GM10266 (cell line): ENCODE data around the gene TCF3.

Experiments
- DNase-seq: peaks from one replicate; pipeline ENCODE4 v3.0.0; 2012; ENCODE audit errors: extremely low spot score
- TF ChIP-seq, protein P1 (sequence below): IDR thresholded peaks from 2 replicates; pipeline ENCODE4 v1.5.1; 2012; ENCODE audit warnings: mild to moderate bottlenecking, low read depth; ENCODE audit not compliant: control insufficient read depth, insufficient read depth; ENCODE audit errors: missing control alignments

Gene TCF3

DNA sequence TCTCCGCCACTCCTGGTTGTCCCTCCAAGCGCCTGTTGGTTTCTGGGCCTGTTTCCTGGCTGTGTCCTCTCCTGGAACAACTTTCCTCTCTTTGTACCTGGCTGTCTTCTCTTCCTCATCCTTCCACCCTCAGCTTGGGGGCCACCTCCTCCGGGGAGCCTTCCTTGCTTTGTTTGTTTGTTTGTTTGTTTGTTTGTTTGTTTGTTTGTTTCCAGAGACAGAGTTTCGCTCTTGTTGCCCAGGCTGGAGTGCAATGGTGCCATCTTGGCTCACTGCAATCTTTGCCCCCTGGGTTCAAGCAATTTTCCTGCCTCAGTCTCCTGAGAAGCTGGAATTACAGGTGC lies 6.6 kb upstream of the TCF3 start:
- TF ChIP-seq, protein P1, sequence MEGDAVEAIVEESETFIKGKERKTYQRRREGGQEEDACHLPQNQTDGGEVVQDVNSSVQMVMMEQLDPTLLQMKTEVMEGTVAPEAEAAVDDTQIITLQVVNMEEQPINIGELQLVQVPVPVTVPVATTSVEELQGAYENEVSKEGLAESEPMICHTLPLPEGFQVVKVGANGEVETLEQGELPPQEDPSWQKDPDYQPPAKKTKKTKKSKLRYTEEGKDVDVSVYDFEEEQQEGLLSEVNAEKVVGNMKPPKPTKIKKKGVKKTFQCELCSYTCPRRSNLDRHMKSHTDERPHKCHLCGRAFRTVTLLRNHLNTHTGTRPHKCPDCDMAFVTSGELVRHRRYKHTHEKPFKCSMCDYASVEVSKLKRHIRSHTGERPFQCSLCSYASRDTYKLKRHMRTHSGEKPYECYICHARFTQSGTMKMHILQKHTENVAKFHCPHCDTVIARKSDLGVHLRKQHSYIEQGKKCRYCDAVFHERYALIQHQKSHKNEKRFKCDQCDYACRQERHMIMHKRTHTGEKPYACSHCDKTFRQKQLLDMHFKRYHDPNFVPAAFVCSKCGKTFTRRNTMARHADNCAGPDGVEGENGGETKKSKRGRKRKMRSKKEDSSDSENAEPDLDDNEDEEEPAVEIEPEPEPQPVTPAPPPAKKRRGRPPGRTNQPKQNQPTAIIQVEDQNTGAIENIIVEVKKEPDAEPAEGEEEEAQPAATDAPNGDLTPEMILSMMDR = no peak
- DNase-seq = no peak

DNA sequence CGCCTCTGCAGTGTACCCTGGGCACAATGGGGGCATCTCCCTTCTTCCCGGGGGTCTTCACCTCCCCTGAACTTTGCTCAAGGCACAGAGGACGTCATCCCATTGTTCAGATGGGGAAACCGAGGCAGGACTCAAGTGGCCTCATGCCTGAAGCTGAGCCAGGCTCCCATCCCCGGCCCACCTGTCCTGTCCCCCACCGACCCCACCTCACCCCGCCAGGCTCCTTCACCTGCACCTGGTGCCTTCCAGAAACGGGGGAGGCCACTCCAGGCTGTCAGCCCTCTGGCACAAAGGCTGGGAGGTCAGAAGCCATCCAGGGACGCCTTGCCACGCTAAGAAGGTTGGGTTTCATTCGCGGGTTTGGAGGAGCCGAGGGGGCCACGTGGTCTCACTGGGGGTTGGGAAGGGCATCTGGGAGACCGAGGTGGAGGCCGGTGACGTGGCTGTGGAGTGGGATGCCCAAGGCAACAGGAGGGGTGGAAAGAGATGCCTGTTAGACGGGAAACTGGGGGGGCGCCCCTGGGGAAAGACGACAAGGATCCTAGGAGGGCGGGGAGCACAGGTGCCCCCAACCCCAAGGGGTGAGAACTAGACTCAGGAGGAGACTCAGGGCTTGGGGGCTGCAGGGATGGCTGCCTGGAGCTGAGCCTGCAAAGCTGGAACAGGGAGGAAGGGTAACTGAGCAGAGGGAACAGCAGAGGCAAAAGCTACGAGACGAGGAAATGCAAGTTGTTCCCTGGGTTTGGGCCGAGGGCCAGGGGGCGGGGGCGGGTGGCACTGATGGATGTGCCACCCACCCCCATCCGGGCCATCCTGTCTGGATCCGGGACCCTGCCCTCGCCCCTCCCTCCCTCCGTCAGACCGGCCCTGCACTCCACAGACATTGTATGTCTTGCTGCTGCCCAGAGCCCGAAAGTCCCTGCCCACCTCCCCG lies 6.0 kb upstream of the TCF3 start:
- DNase-seq = no peak
- TF ChIP-seq, protein P1 = no peak

DNA sequence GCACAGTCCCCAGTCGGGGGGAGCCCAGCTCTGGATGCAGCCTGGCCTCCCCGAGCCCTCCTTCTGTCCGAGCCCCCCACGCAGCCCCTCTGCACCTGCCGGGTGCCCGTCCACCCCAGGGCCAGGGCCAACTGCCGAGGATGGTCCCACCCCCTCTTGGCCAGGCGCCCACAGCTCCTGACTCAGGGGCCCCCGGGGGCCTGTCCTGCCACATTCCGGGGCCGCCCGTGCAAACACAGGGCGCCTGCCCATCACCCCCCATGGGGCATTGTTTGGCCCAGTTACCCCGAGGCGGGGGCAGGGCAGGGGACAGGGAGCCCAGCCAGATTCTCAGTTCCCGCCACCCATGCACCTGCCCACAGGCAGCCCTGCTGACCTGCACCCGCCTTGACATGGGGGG lies 5.3 kb upstream of the TCF3 start:
- DNase-seq = no peak
- TF ChIP-seq, protein P1 = no peak

DNA sequence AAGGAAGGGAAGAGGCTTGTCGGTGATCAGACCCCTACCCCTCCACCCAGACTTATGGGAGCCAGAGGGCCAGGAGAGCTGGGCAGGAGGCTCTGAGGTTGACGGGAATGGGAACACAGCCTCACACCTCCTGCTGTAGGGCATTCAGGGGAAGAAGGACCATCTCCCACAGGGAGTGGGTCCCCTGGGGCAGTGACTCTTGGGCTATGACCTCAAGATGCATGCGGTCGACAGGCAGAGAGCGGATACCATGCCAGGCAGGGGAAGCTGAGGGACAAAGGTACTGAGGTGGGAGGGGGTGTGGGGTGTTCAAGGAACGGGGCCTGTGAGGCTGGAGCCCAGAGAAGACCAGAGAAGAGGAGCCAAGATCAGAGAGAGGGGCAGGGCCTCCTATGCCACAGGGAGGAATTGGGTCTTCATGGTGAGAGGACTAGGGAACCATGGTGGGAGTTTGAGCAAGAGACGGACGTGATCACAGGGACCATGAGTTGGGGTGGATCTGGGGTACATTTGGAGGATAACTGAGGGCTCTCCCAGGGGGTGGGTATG lies 4.6 kb upstream of the TCF3 start:
- DNase-seq = no peak
- TF ChIP-seq, protein P1 = no peak

DNA sequence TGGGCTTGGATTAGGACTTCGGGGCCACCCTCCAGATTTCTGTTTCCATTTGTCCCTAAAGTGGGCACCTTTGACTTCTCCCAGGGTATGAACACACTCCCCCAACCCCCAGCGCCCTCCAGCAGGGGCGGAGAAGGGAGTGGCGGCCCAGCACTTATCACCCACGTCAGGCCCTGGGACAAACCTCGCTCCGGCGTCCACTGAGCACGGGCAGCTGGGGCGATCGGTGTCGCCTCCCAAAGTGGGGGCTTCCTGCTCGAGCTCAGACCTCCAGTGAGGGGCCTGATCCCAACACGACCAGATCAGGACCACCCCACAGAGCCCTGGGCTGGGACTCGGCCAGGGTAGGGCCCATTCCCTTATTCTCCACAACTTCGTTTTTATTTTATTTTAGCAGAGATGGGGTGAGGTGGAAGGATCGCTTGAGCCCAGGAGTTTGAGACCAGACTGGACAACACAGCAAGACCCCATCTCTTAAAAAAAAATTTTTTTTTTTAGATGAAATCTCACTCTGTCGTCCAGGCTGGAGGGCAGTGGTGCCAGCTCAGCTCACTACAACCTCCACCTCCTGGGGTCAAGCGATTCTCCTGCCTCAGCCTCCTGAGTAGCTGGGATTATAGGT lies 3.7 kb upstream of the TCF3 start:
- no peak for DNase-seq
- TF ChIP-seq, protein P1 = no peak

DNA sequence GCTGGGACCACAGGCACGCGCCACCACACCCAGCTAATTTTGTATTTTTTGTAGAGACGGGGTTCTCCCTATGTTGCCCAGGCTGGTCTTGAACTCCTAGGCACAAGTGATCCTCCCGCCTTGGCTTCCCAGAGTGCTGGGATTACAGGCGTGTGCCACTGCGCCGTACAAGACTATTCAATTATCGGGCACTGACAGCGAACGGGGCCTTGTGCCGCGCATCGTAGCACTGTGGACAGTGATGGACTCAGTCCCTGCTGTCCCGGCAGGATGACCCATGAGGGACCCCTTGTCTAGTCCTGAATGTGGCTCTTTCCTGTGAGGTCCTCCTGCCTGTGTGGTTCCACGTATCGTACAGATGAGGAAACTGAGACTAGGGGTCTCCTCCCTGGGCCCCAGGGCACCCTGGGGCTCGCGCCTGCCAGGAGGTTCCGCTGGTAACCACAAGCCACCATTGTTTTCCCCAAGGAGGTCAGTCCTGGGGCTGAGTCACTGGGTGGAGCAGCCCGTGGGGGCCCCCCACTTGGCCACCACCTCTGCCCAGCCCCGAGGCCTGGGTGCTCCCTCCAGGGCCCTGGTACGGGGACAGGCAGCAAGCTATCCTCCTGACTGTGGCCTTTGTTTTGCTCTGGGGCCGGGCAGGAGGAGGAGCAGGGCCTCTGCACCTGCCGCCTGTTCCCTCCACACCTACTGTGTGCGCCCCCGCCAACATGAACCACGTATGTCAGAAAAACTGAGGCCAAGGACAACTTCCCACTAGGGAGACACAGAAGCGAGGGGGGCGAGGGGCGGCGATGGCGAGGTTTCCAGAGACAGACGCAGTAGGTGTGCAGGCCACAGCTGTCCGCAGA lies 2.9 kb upstream of the TCF3 start:
- TF ChIP-seq, protein P1 = no peak
- no peak for DNase-seq
